Measurements from ENCODE around the gene ATF4.

ATF4 gene

DNA sequence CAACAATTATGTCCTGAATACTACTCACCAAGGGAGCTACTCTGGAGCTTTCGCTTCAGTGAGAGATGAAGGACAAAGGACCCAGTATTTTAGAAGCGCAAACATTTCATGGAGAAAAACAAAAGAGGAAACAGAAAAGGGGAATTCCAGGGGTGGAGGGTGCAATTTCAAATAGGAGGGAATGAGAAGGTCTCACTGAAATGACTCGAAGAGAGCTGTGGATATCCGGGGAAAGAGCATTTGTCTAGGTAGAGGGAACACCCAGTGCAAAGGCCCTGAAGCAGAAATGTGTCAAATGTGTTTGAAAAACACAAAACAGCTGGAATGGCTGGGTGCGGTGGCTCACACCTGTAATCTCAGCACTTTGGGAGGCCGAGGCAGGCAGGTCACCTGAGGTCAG is 9.8 kb downstream of the ATF4 start:
- no peak for DNase-seq (ENCODE audit: low spot score)
- peak overlapping the region; percentile 98 for H3K27ac ChIP-seq
- CTCF ChIA-PET, result interaction anchor here (0.7 to 1.2 kb wide), 2 partner anchors 213 to 651 kb away, joined by 4 to 5 read pairs; no protein-coding TSS in a partner anchor

DNA sequence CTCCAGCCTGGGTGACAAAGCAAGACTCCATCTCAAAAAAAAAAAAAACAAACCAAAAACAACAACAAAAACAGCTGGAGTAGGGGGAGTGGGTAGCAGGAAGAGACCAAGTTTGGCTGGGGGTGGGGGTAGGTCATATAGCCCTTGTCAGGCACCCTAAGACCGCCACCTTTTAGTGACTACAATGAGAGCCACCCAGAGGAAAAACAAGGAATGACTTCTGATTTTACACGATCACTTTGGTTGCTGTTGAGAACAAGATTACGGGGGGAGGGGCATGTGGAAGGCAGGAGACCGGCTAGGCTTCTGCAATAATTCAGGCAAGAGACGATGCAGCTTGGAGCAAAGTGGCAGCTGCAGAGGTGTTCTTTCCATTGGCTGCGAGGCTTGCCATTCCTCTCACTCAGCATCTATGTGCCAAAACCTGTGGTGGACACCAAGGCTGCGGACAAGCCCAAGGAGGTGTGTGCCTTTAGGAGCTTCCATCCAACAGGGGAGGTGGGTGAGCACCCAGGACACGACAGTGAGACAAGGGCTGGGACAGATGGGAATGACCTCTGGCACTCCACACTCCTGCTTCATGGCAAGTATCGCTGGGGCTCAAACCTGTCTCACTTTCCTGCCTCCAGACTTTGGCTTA is 10.4 kb downstream of the ATF4 start:
- H3K27ac ChIP-seq, result peak overlapping the region; percentile 98
- POLR2A ChIA-PET (ENCODE audit: low non-redundant PET), result interaction anchor here (0.5 kb wide), 1 partner anchor 361 kb away, joined by 3 read pairs; no protein-coding TSS in a partner anchor
- CTCF ChIA-PET, result interaction anchor here (0.7 to 1.2 kb wide), 2 partner anchors 214 to 651 kb away, joined by 4 to 5 read pairs; no protein-coding TSS in a partner anchor
- DNase-seq (ENCODE audit: low spot score), result peak; percentile 24
- TF ChIP-seq, protein P1, sequence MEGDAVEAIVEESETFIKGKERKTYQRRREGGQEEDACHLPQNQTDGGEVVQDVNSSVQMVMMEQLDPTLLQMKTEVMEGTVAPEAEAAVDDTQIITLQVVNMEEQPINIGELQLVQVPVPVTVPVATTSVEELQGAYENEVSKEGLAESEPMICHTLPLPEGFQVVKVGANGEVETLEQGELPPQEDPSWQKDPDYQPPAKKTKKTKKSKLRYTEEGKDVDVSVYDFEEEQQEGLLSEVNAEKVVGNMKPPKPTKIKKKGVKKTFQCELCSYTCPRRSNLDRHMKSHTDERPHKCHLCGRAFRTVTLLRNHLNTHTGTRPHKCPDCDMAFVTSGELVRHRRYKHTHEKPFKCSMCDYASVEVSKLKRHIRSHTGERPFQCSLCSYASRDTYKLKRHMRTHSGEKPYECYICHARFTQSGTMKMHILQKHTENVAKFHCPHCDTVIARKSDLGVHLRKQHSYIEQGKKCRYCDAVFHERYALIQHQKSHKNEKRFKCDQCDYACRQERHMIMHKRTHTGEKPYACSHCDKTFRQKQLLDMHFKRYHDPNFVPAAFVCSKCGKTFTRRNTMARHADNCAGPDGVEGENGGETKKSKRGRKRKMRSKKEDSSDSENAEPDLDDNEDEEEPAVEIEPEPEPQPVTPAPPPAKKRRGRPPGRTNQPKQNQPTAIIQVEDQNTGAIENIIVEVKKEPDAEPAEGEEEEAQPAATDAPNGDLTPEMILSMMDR (conservative IDR thresholded peaks at IDR 0.05; ENCODE audit: low read depth), result peak; percentile 31; the same call in 1 of the 2 replicates

More for the DNA sequence above, 9.8 kb downstream of the ATF4 start:
- POLR2A ChIA-PET (ENCODE audit: low non-redundant PET), result interaction anchor here (0.6 kb wide), 1 partner anchor 214 kb away, joined by 3 read pairs; no protein-coding TSS in a partner anchor
- TF ChIP-seq, protein P1 (conservative IDR thresholded peaks at IDR 0.05; ENCODE audit: low read depth), result no peak

DNA sequence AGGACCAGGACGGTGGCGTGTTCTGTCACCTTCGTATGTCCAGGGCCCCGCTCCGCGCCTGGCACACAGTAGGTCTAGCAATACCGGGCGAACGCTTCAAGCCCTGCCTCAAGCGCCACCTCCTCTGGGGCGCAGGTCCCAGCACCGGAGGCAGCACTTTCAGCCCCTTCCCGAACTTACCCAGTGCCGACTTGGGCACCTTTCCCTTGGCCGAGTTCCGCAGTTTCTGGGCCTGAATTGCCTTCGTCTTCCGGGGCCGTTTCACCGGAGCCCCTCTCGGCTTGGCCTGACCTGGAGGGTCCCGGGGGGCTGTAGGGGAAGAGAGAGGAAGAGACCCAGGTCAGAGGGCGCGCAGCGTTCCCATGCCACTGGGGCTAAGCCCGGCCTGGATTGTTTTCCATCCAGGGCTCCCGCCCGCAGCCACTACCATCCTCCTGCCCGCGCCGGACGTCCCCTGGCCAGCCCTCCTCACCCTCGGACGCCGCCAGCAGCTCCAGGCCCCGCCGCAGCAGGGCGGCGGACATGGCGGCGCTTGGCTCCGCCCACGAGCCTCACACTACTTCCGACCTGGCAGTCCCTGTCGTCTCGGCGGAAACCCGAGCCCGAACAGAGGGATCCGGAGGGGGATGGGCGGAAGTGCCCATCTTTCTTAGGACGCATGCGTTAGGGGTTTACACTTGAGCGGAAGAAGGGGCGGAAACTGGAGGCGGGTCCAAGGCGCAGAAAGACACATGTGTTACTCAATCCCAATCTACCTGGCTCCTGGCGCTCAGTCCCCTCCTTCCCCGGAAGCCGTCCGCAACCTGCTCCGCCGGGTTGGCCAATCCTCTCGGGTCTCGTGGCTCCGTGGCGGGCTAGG is 12.1 kb downstream of the ATF4 start, which contains the start of gene RPS19BP1:
TSS of gene RPS19BP1 (minus strand) at position 534 of the 859 bp plus-strand sequence. CDS start at position 524, 10 bp downstream.
- TF ChIP-seq, protein P1 (conservative IDR thresholded peaks at IDR 0.05; ENCODE audit: low read depth), result no peak
- peak; percentile 93 for DNase-seq (ENCODE audit: low spot score)
- H3K27ac ChIP-seq, result peak within 1 kb of the TSS; percentile 82
- ChIA-PET POLR2A (ENCODE audit: low non-redundant PET) (no interaction called here), CTCF (interaction anchor here (0.6 kb wide), 2 partner anchors 133 to 492 kb away, joined by 3 read pairs; no protein-coding TSS in a partner anchor)

DNA sequence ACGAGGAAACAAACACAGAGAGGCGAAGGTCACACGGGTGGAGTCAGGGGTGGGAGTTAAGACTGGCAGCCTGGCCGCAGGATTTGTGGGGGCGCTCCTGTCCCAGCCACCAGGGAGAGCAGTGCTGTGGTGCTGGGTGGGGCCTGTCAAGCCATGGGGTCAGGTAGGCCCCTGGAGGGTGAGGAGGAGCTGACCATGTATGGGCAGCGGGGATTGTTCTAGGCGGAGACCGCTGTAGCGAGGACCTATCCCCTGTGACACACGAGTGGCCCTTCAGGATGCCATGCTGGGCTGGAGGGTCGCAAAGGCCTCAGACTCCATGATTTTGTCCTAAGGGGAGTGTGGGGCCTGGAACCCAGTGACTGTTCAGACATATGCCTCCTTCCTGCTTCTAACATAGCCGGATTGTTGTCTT is 13.7 kb downstream of the ATF4 start:
- TF ChIP-seq, protein P1 (conservative IDR thresholded peaks at IDR 0.05; ENCODE audit: low read depth), result no peak
- no peak for DNase-seq (ENCODE audit: low spot score)
- POLR2A ChIA-PET (ENCODE audit: low non-redundant PET), result no interaction called here
- CTCF ChIA-PET, result interaction anchor here (0.6 to 3.2 kb wide), 13 partner anchors 10 to 865 kb away, joined by 3 to 24 read pairs (median 3); no protein-coding TSS in a partner anchor
- peak overlapping the region; percentile 82 for H3K27ac ChIP-seq

DNA sequence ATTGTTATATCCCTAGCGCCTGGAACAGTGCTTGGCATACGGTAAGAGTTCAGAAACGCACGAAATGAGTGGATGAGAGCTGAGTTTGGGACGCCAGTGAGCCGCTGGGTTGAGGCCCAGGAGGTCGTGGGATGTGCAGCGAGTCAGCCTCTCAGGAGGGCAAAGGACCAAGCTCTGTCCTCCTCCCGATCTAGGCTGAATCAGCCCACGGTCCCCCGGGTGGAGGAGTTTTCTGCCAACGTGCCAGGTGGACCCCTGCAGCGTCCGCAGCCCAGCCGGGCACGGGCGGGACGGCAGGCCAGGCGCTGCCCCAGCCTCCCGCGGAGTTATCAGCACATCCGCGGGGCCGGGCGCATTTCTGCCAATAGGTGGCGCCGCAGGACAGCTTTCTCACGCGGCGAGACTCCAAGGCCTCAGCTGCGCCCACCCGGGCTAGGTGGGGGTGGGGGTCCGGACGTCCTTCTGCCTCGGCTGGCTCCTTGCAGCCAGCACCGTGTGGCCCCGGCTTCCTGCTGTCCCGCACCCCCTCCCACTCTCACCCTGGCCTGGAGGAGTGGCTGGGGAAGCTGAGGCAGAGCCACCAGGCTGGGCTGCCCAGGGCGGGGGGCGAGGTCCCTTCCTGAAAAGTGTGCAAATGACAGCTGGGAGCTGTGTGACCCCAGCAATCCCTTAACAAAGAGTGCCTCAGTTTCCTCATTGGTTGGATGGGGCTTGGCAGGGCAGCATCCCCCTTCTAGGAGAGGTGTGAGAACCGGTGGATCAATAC is 14.4 kb downstream of the ATF4 start:
- TF ChIP-seq, protein P1 (conservative IDR thresholded peaks at IDR 0.05; ENCODE audit: low read depth), result peak; percentile 90
- ChIA-PET CTCF (interaction anchor here (0.5 to 3.2 kb wide), 16 partner anchors 10 to 1818 kb away, joined by 3 to 24 read pairs (median 3); no protein-coding TSS in a partner anchor), POLR2A (ENCODE audit: low non-redundant PET) (interaction anchor here (1.0 kb wide), 1 partner anchor 812 kb away, joined by 3 read pairs; no protein-coding TSS in a partner anchor)
- peak; percentile 60 for DNase-seq (ENCODE audit: low spot score)
- H3K27ac ChIP-seq, result peak overlapping the region; percentile 82
